GM18873 (cell line): ENCODE results near the gene BLM.

Source experiments
- ATAC-seq: cut with Tn5 transposase; IDR thresholded peaks from one replicate; pipeline ENCODE4 v1.9.1; 2021; ENCODE audit warnings: mild to moderate bottlenecking, moderate library complexity, moderate number of reproducible peaks; ENCODE audit not compliant: unreplicated experiment, low FRiP score

Gene BLM

GRCh38 chr15:90865702-90866101 is 148.6 kb downstream of the BLM start:
- ATAC-seq: no peak
